Activated CD4-positive, alpha-beta memory T cell treated with anti-CD3 and anti-CD28 coated beads for 36 hours (primary cell): Measurements from ENCODE around the gene PDE6B. TPM values are rescaled to one million over a fixed set of nuclear protein-coding genes. Genes with fewer than 3 reads are reported as not detected.
"Not testable (repeated sequence)": the region's sequence is repeated elsewhere in the genome, so short reads cannot be mapped to it uniquely, and the experiment has no call there.

Experiments used
- CTCF ChIA-PET: fragments of 350-600 bp; sonication (Branson Sonifier 250); formaldehyde crosslinking; loops from one replicate; lab custom pipeline; 2021; ENCODE audit warnings: antibody characterized with exemption, inconsistent platforms; lab: Charles Lee
- POLR2A ChIA-PET: fragments of 350-600 bp; sonication (Branson Sonifier 250); formaldehyde crosslinking; loops from one replicate; lab custom pipeline; 2021; ENCODE audit warnings: antibody characterized with exemption; lab: Charles Lee
- DNase-seq: peaks from one replicate; pipeline ENCODE4 v3.0.0-alpha.2; 2020
- H3K27ac Mint-ChIP-seq: one replicate; pipeline ENCODE4 v1.8.0; 2021; ENCODE audit warnings: mixed read lengths
- H3K27me3 Mint-ChIP-seq: one replicate; pipeline ENCODE4 v1.8.0; 2021; ENCODE audit warnings: mixed read lengths
- H3K36me3 Mint-ChIP-seq: one replicate; pipeline ENCODE4 v1.8.0; 2021; ENCODE audit warnings: mixed read lengths
- H3K4me1 Mint-ChIP-seq: one replicate; pipeline ENCODE4 v1.8.0; 2021; ENCODE audit warnings: low read depth, mixed read lengths
- H3K4me3 Mint-ChIP-seq: one replicate; pipeline ENCODE4 v1.8.0; 2021; ENCODE audit warnings: mild to moderate bottlenecking, mixed read lengths
- H3K9me3 Mint-ChIP-seq: one replicate; pipeline ENCODE4 v1.8.0; 2021; ENCODE audit warnings: mixed read lengths
- intact Hi-C: fragments of 100-400 bp; cut with micrococcal nuclease; formaldehyde crosslinking; loops from one replicate; pipeline ENCODE4 v1.15.1; 2023
- total RNA-seq, 2 experiments: library from RNA; stranded (reverse); gene quantifications; one replicate each; pipeline ENCODE4 v1.2.3, GENCODE V29; 2021

Gene PDE6B
- total RNA-seq, 2 experiments from 2014 or later: 16.1 to 22.9 TPM

DNA sequence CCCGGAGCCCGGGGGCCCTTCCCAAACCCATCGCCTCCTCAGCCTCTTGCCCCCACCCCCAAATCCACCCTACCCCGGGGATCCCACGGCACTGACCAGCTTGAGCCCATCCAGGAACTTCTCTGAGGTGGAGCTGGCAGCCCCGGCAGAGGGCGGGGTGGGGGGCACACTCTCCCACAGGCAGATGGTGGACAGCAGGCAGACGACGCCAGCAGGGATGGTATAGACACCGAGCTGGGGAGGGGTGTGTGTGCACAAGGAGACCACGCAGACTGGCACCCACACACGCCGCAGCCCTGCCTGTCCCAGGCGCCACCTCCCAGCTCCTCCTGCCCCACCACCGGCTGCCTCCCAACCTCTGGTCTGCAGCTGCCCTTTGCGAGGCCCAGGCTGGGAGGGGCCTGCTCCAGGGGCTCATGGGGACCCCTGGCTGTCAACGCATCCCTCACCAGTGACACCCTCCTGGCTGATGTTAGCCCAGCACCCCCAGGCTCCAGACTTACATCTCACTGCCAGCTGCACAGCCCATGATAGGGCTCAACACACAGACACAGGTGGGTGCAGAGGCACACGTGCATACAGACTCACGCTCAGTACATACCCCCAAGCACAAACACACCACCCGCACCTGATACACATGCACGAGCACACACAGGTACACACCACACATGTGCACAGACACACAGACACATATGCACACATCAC, 59.4 kb downstream of the PDE6B start:
- intact Hi-C loops: no loop called here
- no peak for DNase-seq
- Mint-ChIP-seq H3K27ac (no peak overlapping the region), H3K4me1 (peaks cover 11% of the 10 kb centered on the region), H3K4me3 (no peak overlapping the region), H3K9me3 (no peaks in the 10 kb centered on the region), H3K27me3 (peaks cover 9% of the 10 kb centered on the region), H3K36me3 (no peaks in the 10 kb centered on the region)
- ChIA-PET POLR2A (interaction anchor here (1.4 kb wide), 1 partner anchor 10 kb away, joined by 5 read pairs; the partner anchor contains the start of genes ATP5ME and MYL5), CTCF (interaction anchor here (0.6 to 1.4 kb wide), 4 partner anchors 9 to 441 kb away, joined by 3 to 6 read pairs (median 4); partner anchors contain the start of genes ATP5ME and MYL5)

DNA sequence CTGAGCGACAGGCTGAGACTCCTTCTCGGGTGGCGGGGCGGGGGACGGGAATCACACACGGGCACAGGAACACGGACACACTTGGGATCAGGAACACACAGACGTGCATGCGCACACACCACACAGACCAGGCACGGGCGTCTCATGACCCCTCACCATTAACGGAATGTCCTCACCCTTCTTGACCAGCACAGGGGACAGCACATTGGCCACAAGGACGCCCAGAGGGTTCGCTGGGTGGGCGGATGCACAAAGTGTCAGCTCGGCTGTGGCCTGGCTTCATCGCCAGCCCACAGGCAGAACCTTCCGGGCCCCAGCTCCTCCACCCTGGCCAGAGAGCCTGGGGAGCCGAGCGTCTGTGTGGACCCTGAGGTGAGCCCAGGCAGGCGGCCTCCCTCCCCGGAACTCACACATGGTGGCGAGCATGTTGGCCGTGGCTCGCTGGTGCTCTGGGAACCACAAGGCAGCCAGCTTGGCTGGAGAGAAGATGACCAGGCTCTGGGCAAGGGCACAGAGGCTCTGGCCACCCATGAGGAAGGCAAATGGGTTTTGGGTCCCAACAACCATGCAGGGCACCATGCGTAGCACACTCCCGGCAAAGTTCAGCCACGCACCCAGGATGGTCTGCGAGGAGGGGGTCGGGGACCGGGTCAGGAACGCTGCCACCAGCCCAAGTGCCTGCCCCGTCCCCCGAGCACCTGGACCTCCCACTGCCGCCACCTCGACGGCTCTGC, 60.5 kb downstream of the PDE6B start:
- DNase-seq: no peak
- Mint-ChIP-seq H3K36me3 (no peaks in the 10 kb centered on the region), H3K27ac (no peak overlapping the region), H3K27me3 (peaks cover 12% of the 10 kb centered on the region), H3K9me3 (no peaks in the 10 kb centered on the region), H3K4me1 (peaks cover 6% of the 10 kb centered on the region), H3K4me3 (no peak overlapping the region)
- CTCF ChIA-PET: no interaction called here
- intact Hi-C loops: no loop called here
- POLR2A ChIA-PET: no interaction called here

DNA sequence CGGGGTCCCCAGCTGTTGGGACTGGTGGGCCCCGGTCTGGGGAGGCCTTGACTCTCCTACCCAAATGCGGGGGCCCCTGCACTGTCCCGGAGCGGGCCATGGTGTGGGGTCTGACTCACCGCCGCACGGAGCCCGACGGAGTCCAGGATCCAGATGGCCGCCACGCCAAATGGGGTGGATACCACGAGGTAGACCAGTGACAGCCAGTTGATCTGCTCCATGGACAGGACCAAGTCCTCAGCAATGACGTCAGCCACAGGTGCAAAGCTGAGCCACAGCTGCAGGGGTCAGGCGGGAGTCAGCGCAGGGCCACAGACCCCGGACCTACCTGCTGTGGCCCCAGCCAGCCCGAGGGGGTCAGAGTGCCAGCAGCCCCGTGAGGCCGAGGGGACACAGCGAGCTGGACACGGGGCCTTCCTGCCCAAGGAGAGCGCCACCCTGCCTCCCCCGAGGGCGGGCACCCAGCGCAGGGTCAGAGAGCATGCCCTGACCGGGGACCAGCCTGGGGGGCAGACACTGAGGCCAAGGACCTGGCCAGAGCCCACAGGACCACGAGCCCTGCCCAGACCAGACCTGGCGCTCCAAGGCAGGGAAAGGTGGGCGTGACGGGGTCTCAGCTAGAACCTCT, 61.2 kb downstream of the PDE6B start:
- H3K27me3 Mint-ChIP-seq: peaks cover 12% of the 10 kb centered on the region
- ChIA-PET POLR2A (no interaction called here), CTCF (no interaction called here)
- H3K4me3 Mint-ChIP-seq: no peak overlapping the region
- no peak for DNase-seq
- peaks cover 5% of the 10 kb centered on the region for H3K4me1 Mint-ChIP-seq
- no peaks in the 10 kb centered on the region for H3K9me3 Mint-ChIP-seq
- no peaks in the 10 kb centered on the region for H3K36me3 Mint-ChIP-seq
- no peak overlapping the region for H3K27ac Mint-ChIP-seq
- intact Hi-C loops: no loop called here

- CTCF ChIA-PET: no interaction called here
- intact Hi-C loops: no loop called here
- H3K27ac Mint-ChIP-seq: no peak overlapping the region
- H3K9me3 Mint-ChIP-seq: no peaks in the 10 kb centered on the region
- POLR2A ChIA-PET: no interaction called here
- DNase-seq: no peak
- H3K4me1 Mint-ChIP-seq: peaks cover 5% of the 10 kb centered on the region
- H3K4me3 Mint-ChIP-seq: no peak overlapping the region
- H3K27me3 Mint-ChIP-seq: peaks cover 15% of the 10 kb centered on the region
- no peaks in the 10 kb centered on the region for H3K36me3 Mint-ChIP-seq
Measured at GRCh38 chr4:687048-687970, 61.9 kb downstream of the PDE6B start.

- ChIA-PET CTCF (no interaction called here), POLR2A (no interaction called here)
- Mint-ChIP-seq H3K4me3 (no peak overlapping the region), H3K27ac (no peak overlapping the region), H3K9me3 (no peaks in the 10 kb centered on the region), H3K36me3 (no peaks in the 10 kb centered on the region), H3K27me3 (peaks cover 15% of the 10 kb centered on the region), H3K4me1 (peaks cover 5% of the 10 kb centered on the region)
- intact Hi-C loops: no loop called here
- DNase-seq: no peak
Measured at GRCh38 chr4:687971-688853, 62.8 kb downstream of the PDE6B start.

DNA sequence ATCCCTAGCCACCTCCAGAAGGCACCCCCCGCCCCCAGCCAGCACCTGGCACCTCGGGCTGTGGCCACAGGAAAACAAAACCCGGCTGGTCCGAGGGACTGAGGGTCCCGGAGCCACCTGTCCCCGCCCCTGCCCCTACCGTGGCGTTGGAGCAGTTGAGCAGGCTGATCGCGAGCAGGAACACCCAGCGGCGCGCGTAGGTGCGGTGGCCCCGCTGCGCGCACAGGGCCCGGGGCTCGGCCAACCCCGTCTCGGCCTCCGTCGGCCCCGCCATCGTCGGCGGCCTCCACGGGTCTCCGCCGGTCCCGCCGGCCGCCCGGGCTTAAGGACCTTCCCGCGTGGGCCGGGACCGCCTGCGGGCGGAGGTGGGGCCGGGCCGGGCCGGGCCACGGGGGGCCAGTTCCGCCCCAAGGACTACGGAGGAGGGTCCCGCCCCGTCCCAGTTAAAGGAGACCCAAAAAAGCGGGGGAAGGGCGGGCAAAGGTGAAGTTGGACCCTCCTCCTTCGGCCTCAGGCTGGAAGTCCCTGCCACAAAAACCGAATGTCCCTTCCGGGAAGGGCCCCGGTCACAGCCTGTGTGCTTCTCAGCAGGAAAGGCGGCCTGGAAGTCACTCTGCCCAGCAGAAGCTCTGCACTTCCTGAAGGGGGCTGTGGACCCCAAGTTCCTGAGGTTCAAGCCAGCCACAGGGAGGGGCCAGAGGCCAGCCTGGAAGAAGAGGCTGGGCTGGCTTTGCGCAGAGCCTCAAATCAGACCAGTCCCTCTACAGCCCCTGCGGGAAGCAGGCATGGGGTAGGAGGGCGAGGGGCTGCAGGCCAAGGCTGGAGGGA, 63.7 kb downstream of the PDE6B start, which contains the start of gene SLC49A3:
Gene SLC49A3, minus strand, starts transcription at position 298 of the 828 bp plus-strand sequence. Its CDS starts 24 bp downstream, at position 274.
- CTCF ChIA-PET: no interaction called here
- DNase-seq: no peak
- intact Hi-C loops: no loop called here
- H3K36me3 Mint-ChIP-seq: no peaks in the 10 kb centered on the region
- no peak within 1 kb of the TSS for H3K27ac Mint-ChIP-seq
- POLR2A ChIA-PET: no interaction called here
- H3K4me3 Mint-ChIP-seq: no peak within 1 kb of the TSS
- H3K27me3 Mint-ChIP-seq: peaks cover 15% of the 10 kb centered on the region
- peaks cover 5% of the 10 kb centered on the region for H3K4me1 Mint-ChIP-seq
- no peaks in the 10 kb centered on the region for H3K9me3 Mint-ChIP-seq

- intact Hi-C loops: no loop called here
- peaks cover 5% of the 10 kb centered on the region for H3K4me1 Mint-ChIP-seq
- H3K27ac Mint-ChIP-seq: no peak overlapping the region
- H3K27me3 Mint-ChIP-seq: peaks cover 15% of the 10 kb centered on the region
- H3K9me3 Mint-ChIP-seq: no peaks in the 10 kb centered on the region
- POLR2A ChIA-PET: no interaction called here
- no peak overlapping the region for H3K4me3 Mint-ChIP-seq
- CTCF ChIA-PET: no interaction called here
- no peak for DNase-seq
- no peaks in the 10 kb centered on the region for H3K36me3 Mint-ChIP-seq
Measured at GRCh38 chr4:689723-690122, 64.3 kb downstream of the PDE6B start.

DNA sequence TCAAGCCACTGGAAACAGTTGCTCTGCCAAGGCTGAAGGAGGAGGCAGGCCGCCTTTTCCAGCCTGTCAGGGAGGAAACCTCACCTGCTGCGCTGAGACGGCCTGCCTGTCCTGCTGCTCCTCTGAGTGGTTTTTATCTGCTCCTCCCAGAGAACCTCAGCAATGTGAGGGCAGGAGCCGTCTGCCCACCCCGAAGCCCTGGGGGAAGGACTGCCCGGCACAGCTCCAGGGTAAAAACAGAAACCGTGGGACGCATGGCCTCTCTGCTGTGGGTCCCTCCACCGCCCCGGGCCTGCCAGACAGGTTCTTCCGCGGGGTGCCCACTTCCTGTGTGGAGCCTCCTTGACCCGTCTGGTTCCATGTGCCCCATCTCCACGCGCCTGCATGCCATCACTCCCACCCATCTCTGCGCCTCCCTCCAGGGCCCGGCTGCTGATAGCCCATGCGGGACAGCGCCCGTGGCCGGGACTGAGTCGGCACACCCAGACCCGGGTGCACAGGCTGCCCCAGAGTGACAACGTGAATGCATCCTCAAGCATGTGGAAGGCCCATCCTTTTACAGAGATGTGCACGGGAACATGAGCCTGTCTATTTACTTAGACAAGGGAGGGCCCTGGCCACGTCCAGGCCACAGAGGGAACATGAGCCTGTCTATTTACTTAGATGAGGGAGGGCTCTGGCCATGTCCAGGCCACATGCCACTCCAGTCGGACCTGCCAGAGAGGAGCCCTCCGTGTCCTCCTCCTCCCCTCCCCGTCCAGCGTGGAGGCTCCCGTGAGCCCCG, 67.6 kb downstream of the PDE6B start:
- H3K36me3 Mint-ChIP-seq: no peaks in the 10 kb centered on the region
- no peak for DNase-seq
- H3K4me1 Mint-ChIP-seq: peaks cover under 1% of the 10 kb centered on the region
- intact Hi-C loops: no loop called here
- H3K4me3 Mint-ChIP-seq: no peak overlapping the region
- no peak overlapping the region for H3K27ac Mint-ChIP-seq
- peaks cover 6% of the 10 kb centered on the region for H3K27me3 Mint-ChIP-seq
- no peaks in the 10 kb centered on the region for H3K9me3 Mint-ChIP-seq
- ChIA-PET POLR2A (no interaction called here), CTCF (interaction anchor here (1.8 kb wide), 1 partner anchor 49 kb away, joined by 6 read pairs; no protein-coding TSS in a partner anchor)

- CTCF ChIA-PET, H3K27me3 Mint-ChIP-seq, H3K36me3 Mint-ChIP-seq, H3K4me1 Mint-ChIP-seq, intact Hi-C loops, POLR2A ChIA-PET, DNase-seq, H3K27ac Mint-ChIP-seq, H3K4me3 Mint-ChIP-seq, H3K9me3 Mint-ChIP-seq: not testable (repeated sequence)
Measured at GRCh38 chr4:694341-694940, 69.1 kb downstream of the PDE6B start.
